ENCODE measurements around the gene ZBTB34.
A peak's percentile ranks its signal among the peaks of the same experiment; 100 is the strongest.

Gene ZBTB34

GRCh38 chr9:126834672-126835071, 25.8 kb upstream of the ZBTB34 start:
- H3K9me3 Mint-ChIP-seq: no peaks in the 10 kb centered on the region
- H3K4me3 Mint-ChIP-seq: no peak overlapping the region
- peaks cover 85% of the 10 kb centered on the region for H3K36me3 Mint-ChIP-seq (ENCODE audit: low read depth)
- peaks cover 49% of the 10 kb centered on the region for H3K4me1 Mint-ChIP-seq (ENCODE audit: low read depth)
- H3K27me3 Mint-ChIP-seq: no peaks in the 10 kb centered on the region
- H3K27ac Mint-ChIP-seq: no peak overlapping the region
- DNase-seq: no peak

DNA sequence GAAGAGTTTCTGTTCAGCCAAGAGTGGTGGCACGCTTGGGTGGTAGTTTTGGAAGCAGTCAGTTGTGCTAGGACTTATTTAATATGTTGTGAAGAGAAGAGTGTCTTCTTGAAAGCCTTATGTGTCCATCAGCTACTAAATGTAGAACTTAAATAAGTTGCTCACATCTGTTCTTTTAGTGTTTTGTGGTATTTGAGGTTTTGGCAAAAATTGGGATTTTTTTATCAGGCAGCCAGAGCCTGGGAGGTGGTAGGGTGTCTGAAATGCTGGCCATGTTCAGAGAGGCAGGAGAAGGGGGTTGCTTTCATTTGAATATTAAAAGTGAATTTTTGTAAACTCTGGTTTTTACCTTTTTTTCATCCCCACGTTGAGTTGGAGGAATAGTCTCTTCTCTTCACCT, 24.2 kb upstream of the ZBTB34 start:
- Mint-ChIP-seq H3K27ac (no peak overlapping the region), H3K27me3 (no peaks in the 10 kb centered on the region), H3K4me3 (no peak overlapping the region), H3K36me3 (ENCODE audit: low read depth) (peaks cover 74% of the 10 kb centered on the region), H3K9me3 (no peaks in the 10 kb centered on the region), H3K4me1 (ENCODE audit: low read depth) (peaks cover 46% of the 10 kb centered on the region)
- DNase-seq: no peak

DNA sequence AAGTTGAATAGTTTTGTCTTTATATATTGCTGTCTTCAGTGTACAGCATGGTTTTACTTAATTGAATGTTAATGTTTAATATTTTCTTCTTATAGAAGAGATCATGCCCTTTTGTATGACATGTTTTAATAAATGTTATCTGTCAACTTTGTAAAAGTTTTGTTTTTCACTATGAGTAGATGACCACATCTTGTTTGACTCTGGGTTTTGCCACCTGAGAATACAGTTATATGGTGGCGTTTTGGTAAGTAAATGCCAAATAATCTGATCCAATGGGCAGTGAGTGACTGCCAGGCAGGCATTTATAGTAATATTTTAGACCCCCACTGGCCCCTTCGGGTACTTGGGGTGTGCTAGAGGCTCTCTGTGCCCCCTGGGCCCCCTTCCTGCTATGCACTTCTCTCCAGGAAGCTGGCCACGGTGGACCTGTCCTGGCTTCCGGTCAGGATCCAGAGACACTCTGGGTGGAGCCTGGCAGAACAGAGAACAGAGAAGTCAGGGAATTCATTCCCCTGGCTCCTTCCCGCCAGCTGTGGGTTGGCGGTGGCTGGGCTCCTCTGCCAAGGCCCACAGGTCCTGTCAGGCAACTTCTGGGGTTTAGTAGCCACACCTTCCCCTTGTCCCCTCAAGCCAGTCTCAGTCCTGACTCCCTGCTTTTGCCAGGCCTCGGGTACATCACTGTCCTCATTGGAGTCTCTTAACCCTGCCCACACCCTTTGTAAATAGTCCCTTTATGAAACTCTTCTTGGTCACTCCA, 22.2 kb upstream of the ZBTB34 start:
- peaks cover 46% of the 10 kb centered on the region for H3K4me1 Mint-ChIP-seq (ENCODE audit: low read depth)
- H3K9me3 Mint-ChIP-seq: no peaks in the 10 kb centered on the region
- peaks cover 59% of the 10 kb centered on the region for H3K36me3 Mint-ChIP-seq (ENCODE audit: low read depth)
- no peak overlapping the region for H3K4me3 Mint-ChIP-seq
- peak overlapping the region; percentile 16 for H3K27ac Mint-ChIP-seq
- H3K27me3 Mint-ChIP-seq: no peaks in the 10 kb centered on the region
- no peak for DNase-seq

- H3K4me1 Mint-ChIP-seq (ENCODE audit: low read depth): peaks cover 49% of the 10 kb centered on the region
- H3K4me3 Mint-ChIP-seq: no peak overlapping the region
These were observed 21.5 kb upstream of the ZBTB34 start for GRCh38 chr9:126838895-126839294.

DNA sequence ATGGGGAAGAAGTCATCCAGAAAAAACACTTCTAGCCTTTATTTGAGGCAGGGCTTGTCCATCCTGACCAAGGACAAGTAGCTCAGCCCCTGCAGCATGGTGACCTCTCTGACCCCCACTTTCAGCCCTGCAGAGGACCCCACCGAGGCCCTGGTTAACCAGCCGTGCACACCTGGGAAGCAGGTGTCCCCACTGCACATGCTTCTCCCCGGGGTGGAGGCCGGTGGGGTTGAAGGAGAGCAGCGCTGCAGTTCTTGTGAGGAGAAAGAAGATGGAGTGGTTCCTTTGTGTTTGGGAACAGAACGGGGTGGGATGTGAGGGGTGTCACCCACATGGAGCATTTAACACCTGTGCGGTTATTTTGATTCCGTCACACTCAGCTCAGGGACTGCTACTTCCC, 21.1 kb upstream of the ZBTB34 start:
- no peaks in the 10 kb centered on the region for H3K9me3 Mint-ChIP-seq
- no peak for DNase-seq
- peaks cover 48% of the 10 kb centered on the region for H3K4me1 Mint-ChIP-seq (ENCODE audit: low read depth)
- H3K36me3 Mint-ChIP-seq (ENCODE audit: low read depth): peaks cover 49% of the 10 kb centered on the region
- no peaks in the 10 kb centered on the region for H3K27me3 Mint-ChIP-seq
- peak overlapping the region; percentile 16 for H3K27ac Mint-ChIP-seq
- no peak overlapping the region for H3K4me3 Mint-ChIP-seq

More at GRCh38 chr9:126838895-126839294, 21.5 kb upstream of the ZBTB34 start:
- no peak for DNase-seq
- Mint-ChIP-seq H3K36me3 (ENCODE audit: low read depth) (peaks cover 53% of the 10 kb centered on the region), H3K27ac (peak overlapping the region; percentile 16), H3K9me3 (no peaks in the 10 kb centered on the region), H3K27me3 (no peaks in the 10 kb centered on the region)

DNA sequence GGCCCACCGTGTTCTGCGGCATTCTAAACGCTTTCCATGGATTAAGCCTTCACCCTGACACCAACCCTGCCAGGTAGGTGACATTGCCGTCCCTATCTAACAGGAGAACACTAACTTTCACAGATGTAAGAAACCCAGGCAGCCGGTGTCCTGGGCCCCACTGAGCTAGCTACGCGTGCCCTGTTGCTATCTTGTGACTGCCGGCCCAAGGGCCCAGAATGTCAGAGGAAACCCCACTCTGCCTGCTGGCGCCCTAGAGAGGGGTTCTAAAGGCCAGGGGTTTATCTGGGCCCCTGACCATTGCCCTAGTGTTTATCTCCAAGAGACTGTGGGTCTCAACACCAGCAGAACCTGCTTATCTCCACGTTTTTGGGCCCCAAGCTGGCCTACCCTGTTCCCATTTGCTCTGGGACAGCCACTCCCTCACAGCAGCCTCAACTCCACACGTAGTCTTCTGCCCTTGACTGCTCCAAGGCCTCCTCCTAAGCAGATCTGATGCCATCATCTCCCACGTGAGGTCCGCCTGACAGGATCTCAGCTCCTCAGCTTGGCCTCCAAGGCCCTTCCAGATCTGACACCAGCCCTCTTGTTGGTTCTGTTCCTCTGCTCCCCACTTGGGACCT, 18.1 kb upstream of the ZBTB34 start:
- H3K4me3 Mint-ChIP-seq: no peak overlapping the region
- DNase-seq: no peak
- no peak overlapping the region for H3K27ac Mint-ChIP-seq

DNA sequence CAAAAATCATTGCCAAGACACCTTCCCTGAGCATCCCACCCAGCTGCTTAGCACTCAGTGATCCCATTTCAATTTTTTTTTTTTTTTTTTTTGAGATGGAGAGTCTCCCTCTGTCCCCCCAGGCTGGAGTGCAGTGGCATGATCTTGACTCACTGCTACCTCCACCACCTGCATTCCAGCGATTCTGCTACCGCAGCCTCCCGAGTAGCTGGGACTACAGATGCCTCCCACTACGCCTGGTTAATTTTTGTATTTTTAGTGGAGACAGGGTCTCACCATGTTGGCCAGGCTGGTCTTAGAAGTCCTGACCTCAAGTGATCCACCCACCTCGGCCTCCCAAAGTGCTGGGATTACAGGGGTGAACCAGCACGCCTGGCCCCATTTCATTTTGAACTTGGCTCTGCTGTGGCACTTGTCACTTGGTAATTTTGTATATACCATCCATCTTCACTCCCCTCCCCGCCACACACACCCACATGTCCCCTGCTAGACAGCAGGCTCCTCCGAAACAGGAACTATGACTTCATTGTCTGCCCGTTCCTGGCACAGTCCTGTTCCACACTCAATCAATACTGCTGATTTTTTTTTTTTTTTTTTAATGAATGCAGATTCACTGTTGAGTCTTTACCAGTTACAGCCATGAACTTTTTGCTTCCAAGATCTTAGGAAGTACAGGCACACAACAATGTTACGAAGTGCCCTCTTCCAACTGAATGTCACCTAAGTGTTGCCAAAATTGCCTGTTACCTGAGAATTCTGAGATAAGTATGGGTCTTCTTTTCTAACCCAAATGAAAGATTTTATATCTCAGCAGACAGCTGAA, 17.3 kb upstream of the ZBTB34 start:
- no peak for DNase-seq
- Mint-ChIP-seq H3K4me1 (ENCODE audit: low read depth) (peaks cover 24% of the 10 kb centered on the region), H3K36me3 (ENCODE audit: low read depth) (peaks cover 15% of the 10 kb centered on the region), H3K27me3 (no peaks in the 10 kb centered on the region), H3K27ac (no peak overlapping the region), H3K9me3 (no peaks in the 10 kb centered on the region), H3K4me3 (no peak overlapping the region)

More for the DNA sequence above, 18.1 kb upstream of the ZBTB34 start:
- peaks cover 24% of the 10 kb centered on the region for H3K36me3 Mint-ChIP-seq (ENCODE audit: low read depth)
- no peaks in the 10 kb centered on the region for H3K9me3 Mint-ChIP-seq
- no peaks in the 10 kb centered on the region for H3K27me3 Mint-ChIP-seq
- H3K4me1 Mint-ChIP-seq (ENCODE audit: low read depth): peaks cover 32% of the 10 kb centered on the region

GRCh38 chr9:126844085-126844484, 16.4 kb upstream of the ZBTB34 start:
- Mint-ChIP-seq H3K27me3 (no peaks in the 10 kb centered on the region), H3K27ac (no peak overlapping the region), H3K36me3 (ENCODE audit: low read depth) (peaks cover 6% of the 10 kb centered on the region), H3K9me3 (no peaks in the 10 kb centered on the region), H3K4me3 (no peak overlapping the region), H3K4me1 (ENCODE audit: low read depth) (peaks cover 17% of the 10 kb centered on the region)
- no peak for DNase-seq

DNA sequence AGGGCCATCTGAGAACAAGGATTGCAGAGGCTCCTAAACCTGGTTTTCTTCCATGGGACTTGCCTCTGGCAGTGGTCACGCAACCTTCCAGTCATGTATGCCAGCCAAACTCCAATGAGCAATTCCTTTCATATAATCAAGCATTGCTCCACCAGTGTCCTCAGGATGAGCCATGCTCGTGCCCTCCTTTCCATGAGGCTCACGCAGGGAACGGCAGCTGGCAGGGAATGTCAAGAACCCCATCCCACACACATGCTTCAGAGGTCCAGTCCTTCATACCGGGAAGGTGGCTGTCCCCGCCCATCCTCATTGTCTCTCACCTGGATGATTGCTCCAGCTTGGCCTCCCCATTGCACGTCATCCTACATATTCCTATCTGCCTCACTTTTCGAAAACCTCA, 13.4 kb upstream of the ZBTB34 start:
- no peak for DNase-seq
- H3K9me3 Mint-ChIP-seq: no peaks in the 10 kb centered on the region
- no peak overlapping the region for H3K27ac Mint-ChIP-seq

DNA sequence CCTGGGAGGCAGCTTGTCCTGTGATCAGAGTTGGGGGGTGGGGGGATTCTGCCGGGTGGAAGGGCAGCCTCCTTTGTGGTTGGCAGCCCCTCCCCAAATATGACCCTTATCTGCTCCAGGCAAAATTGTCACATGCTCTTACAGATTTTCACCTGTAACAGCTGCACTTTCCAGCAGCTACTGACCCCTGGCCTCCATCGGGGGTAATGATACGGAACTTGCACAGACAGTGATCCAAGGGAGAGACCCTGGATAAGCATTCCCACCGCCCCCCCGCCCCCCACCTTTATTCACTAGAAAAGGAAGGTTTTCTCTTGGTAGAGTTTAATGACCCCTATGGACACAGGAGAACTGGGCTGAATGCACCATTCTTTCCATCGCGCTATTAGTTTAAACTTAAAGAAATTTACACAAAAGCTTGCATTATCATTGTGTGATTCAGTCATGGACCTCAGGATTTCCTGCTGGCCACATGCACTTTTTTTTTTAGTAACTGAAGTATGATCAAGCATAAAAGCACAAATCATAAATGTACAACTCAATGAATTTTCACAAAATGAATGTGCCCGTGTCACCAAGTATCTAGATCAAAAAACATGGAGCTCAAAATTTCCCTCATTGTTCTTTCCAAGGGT, 10.7 kb upstream of the ZBTB34 start:
- Mint-ChIP-seq H3K36me3 (ENCODE audit: low read depth) (no peaks in the 10 kb centered on the region), H3K9me3 (no peaks in the 10 kb centered on the region), H3K4me1 (ENCODE audit: low read depth) (no peaks in the 10 kb centered on the region), H3K4me3 (no peak overlapping the region), H3K27ac (no peak overlapping the region), H3K27me3 (peaks cover 36% of the 10 kb centered on the region)
- DNase-seq: no peak

More for the DNA sequence above, 13.4 kb upstream of the ZBTB34 start:
- Mint-ChIP-seq H3K4me3 (no peak overlapping the region), H3K4me1 (ENCODE audit: low read depth) (peaks cover 10% of the 10 kb centered on the region), H3K27me3 (peaks cover 18% of the 10 kb centered on the region), H3K36me3 (ENCODE audit: low read depth) (no peaks in the 10 kb centered on the region)

- no peak overlapping the region for H3K27ac Mint-ChIP-seq
- H3K36me3 Mint-ChIP-seq (ENCODE audit: low read depth): no peaks in the 10 kb centered on the region
- H3K4me1 Mint-ChIP-seq (ENCODE audit: low read depth): no peaks in the 10 kb centered on the region
- peaks cover 39% of the 10 kb centered on the region for H3K27me3 Mint-ChIP-seq
- no peak overlapping the region for H3K4me3 Mint-ChIP-seq
- no peak for DNase-seq
- no peaks in the 10 kb centered on the region for H3K9me3 Mint-ChIP-seq
These were observed 9.1 kb upstream of the ZBTB34 start for GRCh38 chr9:126851286-126851880.

GRCh38 chr9:126852086-126852688, 8.3 kb upstream of the ZBTB34 start:
- Mint-ChIP-seq H3K36me3 (ENCODE audit: low read depth) (no peaks in the 10 kb centered on the region), H3K9me3 (no peaks in the 10 kb centered on the region), H3K4me3 (no peak overlapping the region), H3K27ac (no peak overlapping the region), H3K4me1 (ENCODE audit: low read depth) (no peaks in the 10 kb centered on the region), H3K27me3 (peaks cover 39% of the 10 kb centered on the region)
- DNase-seq: no peak

DNA sequence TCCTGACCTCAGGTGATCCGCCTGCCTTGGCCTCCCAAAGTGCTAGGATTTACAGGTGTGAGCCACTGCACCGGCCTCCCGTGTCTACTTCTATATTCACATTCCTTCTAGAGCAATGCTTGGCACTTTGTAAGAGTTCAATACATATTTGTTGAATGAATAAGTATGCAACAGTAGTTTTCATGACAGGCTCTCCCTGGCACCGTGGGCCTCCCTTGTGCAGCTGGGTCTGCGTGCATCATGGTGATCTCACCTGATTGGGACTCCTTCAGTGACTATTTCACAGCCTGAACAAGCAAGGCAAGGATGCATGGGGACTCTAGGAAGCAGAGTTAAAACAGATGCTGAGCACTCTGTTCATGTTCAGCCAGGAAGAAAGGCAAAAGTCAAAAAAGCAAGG, 6.8 kb upstream of the ZBTB34 start:
- no peaks in the 10 kb centered on the region for H3K9me3 Mint-ChIP-seq
- H3K4me3 Mint-ChIP-seq: no peak overlapping the region
- no peaks in the 10 kb centered on the region for H3K4me1 Mint-ChIP-seq (ENCODE audit: low read depth)
- H3K27ac Mint-ChIP-seq: no peak overlapping the region
- H3K36me3 Mint-ChIP-seq (ENCODE audit: low read depth): no peaks in the 10 kb centered on the region
- DNase-seq: no peak
- H3K27me3 Mint-ChIP-seq: peaks cover 39% of the 10 kb centered on the region

DNA sequence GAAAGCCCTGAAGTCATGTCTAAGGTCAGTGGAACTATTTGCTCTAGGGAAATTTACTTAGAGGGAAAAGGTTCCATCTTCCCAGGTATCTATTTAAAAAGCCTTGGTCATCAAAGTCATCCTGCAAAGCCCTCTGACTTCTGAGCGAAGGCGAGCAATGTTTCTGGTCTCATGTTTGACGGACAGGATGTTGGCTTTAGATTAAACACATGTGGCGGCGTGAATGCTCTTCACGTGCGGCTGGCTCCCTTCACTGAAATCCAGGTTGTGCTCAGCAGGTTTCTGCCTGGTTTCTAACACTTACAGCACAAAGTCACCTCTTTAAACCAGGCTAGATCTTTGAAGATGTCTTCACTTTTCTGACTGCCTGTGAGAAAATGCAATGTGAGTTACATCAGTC, 5.7 kb upstream of the ZBTB34 start:
- peaks cover 39% of the 10 kb centered on the region for H3K27me3 Mint-ChIP-seq
- no peaks in the 10 kb centered on the region for H3K36me3 Mint-ChIP-seq (ENCODE audit: low read depth)
- no peak overlapping the region for H3K27ac Mint-ChIP-seq
- H3K9me3 Mint-ChIP-seq: no peaks in the 10 kb centered on the region
- no peak for DNase-seq
- H3K4me1 Mint-ChIP-seq (ENCODE audit: low read depth): peaks cover 6% of the 10 kb centered on the region
- H3K4me3 Mint-ChIP-seq: no peak overlapping the region
